ENCODE measurements around the gene MRPL10.

DNA sequence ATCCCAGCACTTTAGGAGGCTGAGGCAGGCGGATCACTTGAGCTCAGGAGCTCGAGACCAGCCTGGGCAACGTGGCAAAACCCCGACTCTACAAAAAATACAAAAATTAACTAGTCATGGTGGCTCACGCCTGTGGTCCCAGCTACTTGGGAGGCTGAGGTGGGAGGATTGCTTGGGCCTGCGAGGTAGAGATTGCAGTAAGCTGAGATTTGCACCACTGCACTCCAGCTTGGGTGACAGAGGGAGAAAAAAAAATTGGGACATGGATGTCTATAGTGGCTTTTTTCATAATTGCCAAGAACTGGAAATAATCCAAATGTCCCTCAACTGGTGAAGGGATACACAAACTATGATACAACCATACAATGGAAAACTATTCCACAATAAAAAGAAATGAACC lies 38.4 kb downstream of the MRPL10 start:
- TF ChIP-seq POLR2AphosphoS5 (IDR thresholded peaks at IDR 0.05; ENCODE audit: insufficient read depth, low read depth, low read length) (no peak), POLR2A (IDR thresholded peaks at IDR 0.05; ENCODE audit: low read depth, low read length) (no peak), EZH2 (IDR thresholded peaks at IDR 0.05; ENCODE audit: borderline replicate concordance, low read depth, low read length, severe bottlenecking) (no peak)
- TF ChIP-seq, protein P1, sequence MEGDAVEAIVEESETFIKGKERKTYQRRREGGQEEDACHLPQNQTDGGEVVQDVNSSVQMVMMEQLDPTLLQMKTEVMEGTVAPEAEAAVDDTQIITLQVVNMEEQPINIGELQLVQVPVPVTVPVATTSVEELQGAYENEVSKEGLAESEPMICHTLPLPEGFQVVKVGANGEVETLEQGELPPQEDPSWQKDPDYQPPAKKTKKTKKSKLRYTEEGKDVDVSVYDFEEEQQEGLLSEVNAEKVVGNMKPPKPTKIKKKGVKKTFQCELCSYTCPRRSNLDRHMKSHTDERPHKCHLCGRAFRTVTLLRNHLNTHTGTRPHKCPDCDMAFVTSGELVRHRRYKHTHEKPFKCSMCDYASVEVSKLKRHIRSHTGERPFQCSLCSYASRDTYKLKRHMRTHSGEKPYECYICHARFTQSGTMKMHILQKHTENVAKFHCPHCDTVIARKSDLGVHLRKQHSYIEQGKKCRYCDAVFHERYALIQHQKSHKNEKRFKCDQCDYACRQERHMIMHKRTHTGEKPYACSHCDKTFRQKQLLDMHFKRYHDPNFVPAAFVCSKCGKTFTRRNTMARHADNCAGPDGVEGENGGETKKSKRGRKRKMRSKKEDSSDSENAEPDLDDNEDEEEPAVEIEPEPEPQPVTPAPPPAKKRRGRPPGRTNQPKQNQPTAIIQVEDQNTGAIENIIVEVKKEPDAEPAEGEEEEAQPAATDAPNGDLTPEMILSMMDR (IDR thresholded peaks at IDR 0.05; ENCODE audit: extremely low read depth in 1 of 2, insufficient read depth in 1 of 2, low read depth in 1 of 2, low read length in 2 of 2): no peak
